K562 (cell line): ENCODE measurements around the gene HLF. TPM values are rescaled to one million over a fixed set of nuclear protein-coding genes. Genes with fewer than 3 reads are reported as not detected.

ENCODE experiments used
- BCL6 ChIP-seq: fragments of 250-450 bp; sonication (Bioruptor Pico); IDR thresholded peaks from 2 replicates; pipeline ENCODE4 v1.4.0; 2020
- BCOR ChIP-seq: fragments of 450-650 bp; IDR thresholded peaks from 2 replicates; pipeline ENCODE4 v1.6.1; 2016
- BRCA1 ChIP-seq, 2 experiments: fragments of 450-650 bp in 1 of 2; sonication (generic) in 1 of 2; formaldehyde crosslinking in 1 of 2; IDR thresholded peaks; 2 replicates each; pipeline versions ENCODE4 v1.5.0 to v1.6.1; 2017 to 2020; ENCODE audit warnings: mild to moderate bottlenecking in 1 of 2, missing genetic modification reagents in 1 of 2
- CCNT2 ChIP-seq: IDR thresholded peaks from 2 replicates; pipeline ENCODE4 v1.6.1; 2011; ENCODE audit warnings: borderline replicate concordance, low read depth, mild to moderate bottlenecking, moderate library complexity, mixed read lengths, low read length; ENCODE audit not compliant: insufficient read length; ENCODE audit errors: extremely low read depth
- CREBBP ChIP-seq: IDR thresholded peaks from one replicate; pipeline ENCODE4 v1.6.1; 2012; ENCODE audit warnings: low read depth, mild to moderate bottlenecking, control low read depth, inconsistent platforms, low read length
- CXXC5 ChIP-seq: fragments of 250-450 bp; sonication (Bioruptor Pico); IDR thresholded peaks from 2 replicates; pipeline ENCODE4 v1.8.0; 2022; ENCODE audit warnings: inconsistent platforms, mild to moderate bottlenecking, moderate library complexity
- DNMT1 ChIP-seq: fragments of 450-650 bp; IDR thresholded peaks from 2 replicates; pipeline ENCODE4 v1.6.1; 2016; ENCODE audit warnings: antibody characterized with exemption, mild to moderate bottlenecking
- EP400 ChIP-seq: fragments of 450-650 bp; IDR thresholded peaks from 2 replicates; pipeline ENCODE4 v1.6.1; 2017; ENCODE audit warnings: antibody characterized with exemption, mild to moderate bottlenecking, moderate library complexity
- JUND ChIP-seq, 2 experiments: IDR thresholded peaks; 2 replicates in 1 of 2; 3 replicates in 1 of 2; pipeline ENCODE4 v1.6.1; 2011; ENCODE audit warnings: borderline replicate concordance in 2 of 2, low read depth in 2 of 2, low read length in 2 of 2, improper control_type of control experiment in 1 of 2, missing biosample characterization in 1 of 2, missing genetic modification characterization in 1 of 2, missing genetic modification reagents in 1 of 2
- KLF1 ChIP-seq: fragments of 450-650 bp; IDR thresholded peaks from 2 replicates; pipeline ENCODE4 v1.6.1; 2016; ENCODE audit warnings: missing genetic modification characterization, missing compliant biosample characterization
- L3MBTL2 ChIP-seq: fragments of 450-650 bp; IDR thresholded peaks from 2 replicates; pipeline ENCODE4 v1.6.1; 2016; ENCODE audit warnings: mild to moderate bottlenecking, moderate library complexity
- MEF2D ChIP-seq: conservative IDR thresholded peaks from 2 replicates; pipeline ENCODE4 v1.6.1; 2016; ENCODE audit warnings: low read depth, missing genetic modification characterization, missing compliant biosample characterization
- NBN ChIP-seq: fragments of 450-650 bp; IDR thresholded peaks from 2 replicates; pipeline ENCODE4 v1.6.1; 2016; ENCODE audit warnings: low read depth, mild to moderate bottlenecking
- NCOA1 ChIP-seq: fragments of 450-650 bp; IDR thresholded peaks from 2 replicates; pipeline ENCODE4 v1.6.1; 2016; ENCODE audit warnings: low read depth
- POLR2A ChIP-seq: fragments of 450-650 bp; conservative IDR thresholded peaks from 2 replicates; pipeline ENCODE4 v1.6.1; 2016
- RAD21 ChIP-seq, 2 experiments: fragments of 250-450 bp in 1 of 2; fragments of 450-650 bp in 1 of 2; sonication (Bioruptor Pico) in 1 of 2; formaldehyde crosslinking in 1 of 2; IDR thresholded peaks in 1 of 2; conservative IDR thresholded peaks in 1 of 2; 2 replicates each; pipeline versions ENCODE4 v1.4.0 to v1.8.0; 2020 to 2022; ENCODE audit warnings: mild to moderate bottlenecking in 2 of 2, moderate library complexity in 1 of 2
- RFX5 ChIP-seq: IDR thresholded peaks from 2 replicates; pipeline ENCODE4 v1.6.1; 2011; ENCODE audit warnings: low read depth, mild to moderate bottlenecking, improper control_type of control experiment, low read length
- SMARCA5 ChIP-seq: fragments of 450-650 bp; IDR thresholded peaks from 2 replicates; pipeline ENCODE4 v1.6.1; 2016
- SREBF2 ChIP-seq: sonication (generic); formaldehyde crosslinking; IDR thresholded peaks from 2 replicates; pipeline ENCODE4 v1.4.0; 2020; ENCODE audit warnings: mild to moderate bottlenecking, missing genetic modification reagents
- SRSF7 ChIP-seq: fragments of 200-400 bp; formaldehyde crosslinking; optimal IDR thresholded peaks from 2 replicates; pipeline ENCODE3; 2017; ENCODE audit warnings: mild to moderate bottlenecking, low read depth, low read length
- TAF15 ChIP-seq: fragments of 200-400 bp; formaldehyde crosslinking; IDR thresholded peaks from 2 replicates; pipeline ENCODE4 v1.6.1; 2017; ENCODE audit warnings: mild to moderate bottlenecking, low read depth, low read length, moderate library complexity
- YY1 ChIP-seq, 3 experiments: IDR thresholded peaks; 2 replicates each; pipeline ENCODE4 v1.6.1; 2011; ENCODE audit warnings: low read length in 2 of 3, mild to moderate bottlenecking in 2 of 3, moderate library complexity in 2 of 3, borderline replicate concordance in 1 of 3, control low read depth in 1 of 3, low read depth in 1 of 3; ENCODE audit not compliant: insufficient read depth in 3 of 3, insufficient replicate concordance in 2 of 3, control insufficient read depth in 1 of 3, insufficient read length in 1 of 3; ENCODE audit errors: extremely low read depth in 1 of 3
- ZNF134 ChIP-seq: fragments of 250-450 bp; sonication (Bioruptor Pico); conservative IDR thresholded peaks from 2 replicates; pipeline ENCODE4 v1.4.0; 2020
- ZNF263 ChIP-seq: sonication (generic); formaldehyde crosslinking; IDR thresholded peaks from 2 replicates; pipeline ENCODE4 v1.8.0; 2022; ENCODE audit warnings: mild to moderate bottlenecking, missing genetic modification reagents, borderline replicate concordance
- polyA plus RNA-seq, 8 experiments: library from polyadenylated mRNA; depleted of rRNA in 4 of 8; stranded (reverse) in 5 of 8; unstranded in 3 of 8; fragments of >200 nt; fragmentation: Nextera tagmentation in 2 of 8; fragmentation: Illumina TruSeq in 1 of 8; extraction: Ambion mirVana in 2 of 8; extraction: Trizol in 1 of 8; gene quantifications; 2 replicates each; pipeline versions ENCODE4 v1.2.1 to v1.2.3, GENCODE V29; 2011 to 2014; ENCODE audit warnings: inconsistent platforms in 1 of 8, missing spikeins in 1 of 8
- total RNA-seq, 7 experiments: library from RNA; depleted of rRNA in 6 of 7; stranded (reverse); fragments of >200 nt in 6 of 7; fragmentation: Illumina TruSeq in 2 of 7; extraction: Trizol in 2 of 7; gene quantifications; 2 replicates each; pipeline versions ENCODE4 v1.2.1 to v1.2.3, GENCODE V29; 2011 to 2021; ENCODE audit warnings: low replicate concordance in 1 of 7
- TF ChIP-seq, protein P1 (sequence below), 2 experiments: IDR thresholded peaks; 2 replicates each; pipeline ENCODE4 v1.6.1; 2011; ENCODE audit warnings: borderline replicate concordance in 1 of 2, control low read depth in 1 of 2, low read depth in 1 of 2, low read length in 1 of 2, mild to moderate bottlenecking in 1 of 2, mixed read lengths in 1 of 2, moderate library complexity in 1 of 2; ENCODE audit not compliant: insufficient read depth in 1 of 2, insufficient read length in 1 of 2, poor library complexity in 1 of 2, severe bottlenecking in 1 of 2; ENCODE audit errors: extremely low read depth in 1 of 2
- TF ChIP-seq, protein P2 (sequence below): sonication (generic); formaldehyde crosslinking; IDR thresholded peaks from 2 replicates; pipeline ENCODE4 v1.8.1; 2023; ENCODE audit warnings: mild to moderate bottlenecking, missing genetic modification reagents, moderate library complexity

HLF gene
- total and polyA plus RNA-seq, 9 of the 15 experiments (the other 6 are each of a cell fraction or from before 2014, with no cell fraction given): 0.03 to 0.24 (median 0.09) TPM

DNA sequence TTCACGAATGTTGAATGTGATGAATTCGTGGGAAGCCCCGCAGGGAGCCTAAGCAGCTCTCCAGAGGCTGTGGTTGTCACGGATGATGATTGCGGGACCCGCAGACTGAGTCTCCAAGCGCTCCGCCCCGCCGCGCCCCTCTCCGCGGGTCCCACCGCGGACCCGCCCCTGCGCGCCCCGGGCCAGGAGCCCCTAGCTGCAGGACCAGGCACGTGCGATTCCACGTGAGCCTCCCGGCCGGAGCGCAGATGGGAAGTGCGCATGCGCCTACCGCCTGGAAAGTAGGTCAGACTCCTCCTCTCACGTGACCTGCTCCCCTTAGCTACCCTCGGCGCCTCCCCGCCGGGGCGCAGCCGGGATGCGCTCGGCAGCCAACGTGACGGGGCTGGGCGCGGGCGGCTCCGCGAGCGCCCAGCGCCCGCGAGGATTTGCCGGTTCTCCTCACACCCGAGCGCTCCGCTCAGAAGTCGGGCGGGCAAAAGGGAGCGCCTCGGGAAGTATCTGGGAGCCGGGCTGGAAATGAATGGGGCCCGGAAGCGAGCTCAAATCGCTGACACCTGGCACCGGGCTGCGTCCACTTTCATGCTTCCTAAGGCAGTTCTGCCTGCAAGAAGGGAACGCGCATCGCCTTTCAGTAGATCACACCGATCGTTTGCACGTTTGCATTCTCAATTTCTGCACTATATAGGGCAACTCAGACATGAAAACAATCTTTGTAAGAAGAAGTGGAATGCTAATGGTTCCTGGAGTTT is 26.4 kb upstream of the HLF start (continued):
- TF ChIP-seq, protein P1, sequence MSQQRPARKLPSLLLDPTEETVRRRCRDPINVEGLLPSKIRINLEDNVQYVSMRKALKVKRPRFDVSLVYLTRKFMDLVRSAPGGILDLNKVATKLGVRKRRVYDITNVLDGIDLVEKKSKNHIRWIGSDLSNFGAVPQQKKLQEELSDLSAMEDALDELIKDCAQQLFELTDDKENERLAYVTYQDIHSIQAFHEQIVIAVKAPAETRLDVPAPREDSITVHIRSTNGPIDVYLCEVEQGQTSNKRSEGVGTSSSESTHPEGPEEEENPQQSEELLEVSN (IDR thresholded peaks at IDR 0.05; ENCODE audit: borderline replicate concordance in 1 of 2, extremely low read depth in 1 of 2, insufficient read depth in 1 of 2, insufficient read length in 1 of 2, low read depth in 1 of 2, low read length in 1 of 2, poor library complexity in 1 of 2, severe bottlenecking in 1 of 2): peak; percentile 93 to 95
- no peak for TF ChIP-seq SRSF7
- no peak; the same call in 1 of the 2 replicates for TF ChIP-seq KLF1 (tag)
- no peak for TF ChIP-seq ZNF134
- no peak for TF ChIP-seq TAF15
- no peak for TF ChIP-seq CREBBP
- peak; percentile 63; the same call in 1 of the 2 replicates for TF ChIP-seq EP400
- TF ChIP-seq, protein P2, sequence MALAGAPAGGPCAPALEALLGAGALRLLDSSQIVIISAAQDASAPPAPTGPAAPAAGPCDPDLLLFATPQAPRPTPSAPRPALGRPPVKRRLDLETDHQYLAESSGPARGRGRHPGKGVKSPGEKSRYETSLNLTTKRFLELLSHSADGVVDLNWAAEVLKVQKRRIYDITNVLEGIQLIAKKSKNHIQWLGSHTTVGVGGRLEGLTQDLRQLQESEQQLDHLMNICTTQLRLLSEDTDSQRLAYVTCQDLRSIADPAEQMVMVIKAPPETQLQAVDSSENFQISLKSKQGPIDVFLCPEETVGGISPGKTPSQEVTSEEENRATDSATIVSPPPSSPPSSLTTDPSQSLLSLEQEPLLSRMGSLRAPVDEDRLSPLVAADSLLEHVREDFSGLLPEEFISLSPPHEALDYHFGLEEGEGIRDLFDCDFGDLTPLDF (CRISPR knock-in tag): peak; percentile 54; the same call in 1 of the 2 replicates
- no peak for TF ChIP-seq BRCA1 (IDR thresholded peaks at IDR 0.05)
- TF ChIP-seq BRCA1 (CRISPR knock-in tag; IDR thresholded peaks at IDR 0.05): 0 out of 2 replicates have a peak, but pooled peaks have one; percentile 46
- TF ChIP-seq ZNF263: peak; percentile 60; the same call in 1 of the 2 replicates
- TF ChIP-seq JUND (IDR thresholded peaks at IDR 0.05; ENCODE audit: borderline replicate concordance, low read depth, low read length): no peak
- TF ChIP-seq JUND (tag; IDR thresholded peaks at IDR 0.05; ENCODE audit: borderline replicate concordance, low read depth, low read length): no peak
- TF ChIP-seq BCOR: no peak
- no peak for TF ChIP-seq SMARCA5
- no peak for TF ChIP-seq BCL6 (CRISPR knock-in tag)
- no peak; the same call in 1 of the 2 replicates for TF ChIP-seq POLR2A
- TF ChIP-seq CCNT2: peak; percentile 66
- no peak for TF ChIP-seq MEF2D (tag)
- TF ChIP-seq SREBF2 (CRISPR knock-in tag): no peak
- TF ChIP-seq L3MBTL2: peak; percentile 98
- no peak for TF ChIP-seq RAD21 (CRISPR knock-in tag; conservative IDR thresholded peaks at IDR 0.05 in 1 of 2, IDR thresholded peaks at IDR 0.05 in 1 of 2)
- no peak for TF ChIP-seq NCOA1
- no peak for TF ChIP-seq YY1 (IDR thresholded peaks at IDR 0.05; ENCODE audit: borderline replicate concordance in 1 of 3, control insufficient read depth in 1 of 3, extremely low read depth in 1 of 3, insufficient read depth in 3 of 3, insufficient read length in 1 of 3, insufficient replicate concordance in 2 of 3, low read depth in 1 of 3, low read length in 2 of 3)
- no peak for TF ChIP-seq NBN
- peak; percentile 86 for TF ChIP-seq CXXC5 (CRISPR knock-in tag)
- TF ChIP-seq DNMT1: no peak
- no peak for TF ChIP-seq RFX5
